PC-9 (cell line): ENCODE measurements around the gene TNRC6C. TPM values are rescaled to one million over a fixed set of nuclear protein-coding genes. Genes with fewer than 3 reads are reported as not detected.

Experiments used
- BruUV-seq: library from RNA; stranded (reverse); fragments of 400-500 nt; replicated peaks from 2 replicates; lab custom pipeline; 2021; lab: Mats Ljungman, UMichigan
- CTCF ChIA-PET: fragments of 300-600 bp; sonication (Branson Sonifier 250); formaldehyde crosslinking; loops from one replicate; lab custom pipeline; 2022; ENCODE audit warnings: antibody characterized with exemption; lab: Charles Lee
- POLR2A ChIA-PET: fragments of 300-600 bp; sonication (Branson Sonifier 250); formaldehyde crosslinking; loops from one replicate; lab custom pipeline; 2022; ENCODE audit warnings: antibody characterized with exemption; ENCODE audit not compliant: unreplicated experiment; lab: Charles Lee
- DNase-seq, 2 experiments: peaks; one replicate each; pipeline versions ENCODE4 v3.0.0 to v3.0.0-alpha.2; 2015 to 2022; ENCODE audit warnings: mixed read lengths in 1 of 2
- H2AFZ ChIP-seq: fragments of 200-600 bp; sonication (generic); 2 replicates; pipeline ENCODE4 v1.8.1; 2017; ENCODE audit warnings: antibody characterized with exemption
- H3F3A ChIP-seq: fragments of 200-600 bp; sonication (generic); 2 replicates; pipeline ENCODE4 v1.8.1; 2017; ENCODE audit warnings: antibody characterized with exemption, mild to moderate bottlenecking, low read depth; ENCODE audit not compliant: insufficient read depth
- H3K27ac ChIP-seq: fragments of 200-600 bp; sonication (generic); 2 replicates; pipeline ENCODE4 v1.6.1; 2016; ENCODE audit warnings: mixed run types
- H3K27me3 ChIP-seq: fragments of 200-600 bp; sonication (generic); 2 replicates; pipeline ENCODE4 v1.6.1; 2016; ENCODE audit warnings: low read depth, mixed run types; ENCODE audit not compliant: insufficient read depth
- H3K36me3 ChIP-seq: fragments of 200-600 bp; sonication (generic); 2 replicates; pipeline ENCODE4 v1.6.1; 2016; ENCODE audit warnings: low read depth, mixed run types
- H3K4me1 ChIP-seq: fragments of 200-600 bp; sonication (generic); replicated peaks from 2 replicates; pipeline ENCODE4 v1.6.1; 2016; ENCODE audit warnings: mixed run types; ENCODE audit not compliant: insufficient read depth
- H3K4me2 ChIP-seq: fragments of 200-600 bp; sonication (generic); 2 replicates; pipeline ENCODE4 v1.6.1; 2017; ENCODE audit warnings: mixed run types
- H3K4me3 ChIP-seq: fragments of 200-600 bp; sonication (generic); 2 replicates; pipeline ENCODE4 v1.6.1; 2016; ENCODE audit warnings: mixed run types
- H3K79me2 ChIP-seq: fragments of 200-600 bp; sonication (generic); 2 replicates; pipeline ENCODE4 v1.6.1; 2017; ENCODE audit warnings: low read depth, mixed run types
- H3K9me2 ChIP-seq: fragments of 200-600 bp; sonication (generic); 2 replicates; pipeline ENCODE4 v1.8.1; 2017; ENCODE audit warnings: mild to moderate bottlenecking; ENCODE audit not compliant: insufficient read depth
- H3K9me3 ChIP-seq: fragments of 200-600 bp; sonication (generic); 2 replicates; pipeline ENCODE4 v1.8.1; 2016; ENCODE audit warnings: low read depth; ENCODE audit not compliant: insufficient read depth
- H4K20me1 ChIP-seq: fragments of 200-600 bp; sonication (generic); 2 replicates; pipeline ENCODE4 v1.8.1; 2017; ENCODE audit not compliant: insufficient read depth
- EZH2 ChIP-seq: fragments of 200-600 bp; sonication (generic); IDR thresholded peaks from 2 replicates; pipeline ENCODE4 v1.8.0; 2017; ENCODE audit warnings: antibody characterized with exemption, low read depth
- intact Hi-C: fragments of 100-400 bp; cut with micrococcal nuclease; formaldehyde crosslinking; loops from one replicate; pipeline ENCODE4 v1.10.0; 2022; ENCODE audit not compliant: unreplicated experiment
- total RNA-seq: library from RNA; stranded (reverse); gene quantifications from 2 replicates; pipeline ENCODE4 v1.2.3, GENCODE V29; 2021
- TF ChIP-seq, protein P1 (sequence below): fragments of 200-600 bp; sonication (generic); conservative IDR thresholded peaks from 2 replicates; pipeline ENCODE4 v1.6.1; 2017; ENCODE audit warnings: mixed run types, antibody characterized with exemption, mild to moderate bottlenecking, moderate library complexity

The TNRC6C gene
- total RNA-seq, 1 experiment from 2014 or later = 0.37 TPM

DNA sequence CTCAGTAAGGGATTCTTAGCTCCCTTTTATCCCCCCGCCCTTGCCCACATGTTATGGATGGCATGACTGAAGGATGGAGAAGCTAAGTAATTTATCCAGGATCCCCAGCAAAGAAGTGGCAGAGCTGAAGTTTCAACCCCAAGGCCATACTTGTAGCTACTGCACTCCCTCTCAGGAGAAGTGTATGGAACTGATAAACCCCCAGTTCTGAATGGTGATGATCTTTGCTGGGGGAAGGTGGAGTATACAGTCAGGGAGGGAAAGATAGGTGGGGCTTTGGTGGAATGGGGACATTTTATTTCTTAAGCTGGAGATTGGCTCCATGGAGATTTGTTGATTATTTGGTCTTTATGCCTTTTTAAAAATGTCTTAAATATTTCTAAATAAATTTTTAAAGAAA is 58.3 kb downstream of the TNRC6C start:
- ChIA-PET CTCF (no interaction called here), POLR2A (no interaction called here)
- intact Hi-C loops = loop anchor here (5.0 to 10.0 kb wide), 2 partner anchors 235 to 682 kb away; no protein-coding TSS in a partner anchor
- Histone ChIP-seq H3K36me3 (no peaks in the 10 kb centered on the region), H3K4me2 (no peak overlapping the region), H3F3A (no peaks in the 10 kb centered on the region), H3K79me2 (no peaks in the 10 kb centered on the region), H3K9me2 (no peaks in the 10 kb centered on the region), H3K27me3 (peaks cover 63% of the 10 kb centered on the region), H3K27ac (no peak overlapping the region), H3K4me1 (no peaks in the 10 kb centered on the region), H3K4me3 (no peak overlapping the region), H2AFZ (no peak overlapping the region), H4K20me1 (no peaks in the 10 kb centered on the region), H3K9me3 (no peaks in the 10 kb centered on the region)
- no TSS peak for BruUV-seq
- no peak for DNase-seq
- TF ChIP-seq, protein P1, sequence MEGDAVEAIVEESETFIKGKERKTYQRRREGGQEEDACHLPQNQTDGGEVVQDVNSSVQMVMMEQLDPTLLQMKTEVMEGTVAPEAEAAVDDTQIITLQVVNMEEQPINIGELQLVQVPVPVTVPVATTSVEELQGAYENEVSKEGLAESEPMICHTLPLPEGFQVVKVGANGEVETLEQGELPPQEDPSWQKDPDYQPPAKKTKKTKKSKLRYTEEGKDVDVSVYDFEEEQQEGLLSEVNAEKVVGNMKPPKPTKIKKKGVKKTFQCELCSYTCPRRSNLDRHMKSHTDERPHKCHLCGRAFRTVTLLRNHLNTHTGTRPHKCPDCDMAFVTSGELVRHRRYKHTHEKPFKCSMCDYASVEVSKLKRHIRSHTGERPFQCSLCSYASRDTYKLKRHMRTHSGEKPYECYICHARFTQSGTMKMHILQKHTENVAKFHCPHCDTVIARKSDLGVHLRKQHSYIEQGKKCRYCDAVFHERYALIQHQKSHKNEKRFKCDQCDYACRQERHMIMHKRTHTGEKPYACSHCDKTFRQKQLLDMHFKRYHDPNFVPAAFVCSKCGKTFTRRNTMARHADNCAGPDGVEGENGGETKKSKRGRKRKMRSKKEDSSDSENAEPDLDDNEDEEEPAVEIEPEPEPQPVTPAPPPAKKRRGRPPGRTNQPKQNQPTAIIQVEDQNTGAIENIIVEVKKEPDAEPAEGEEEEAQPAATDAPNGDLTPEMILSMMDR = no peak
- TF ChIP-seq EZH2 = no peak

DNA sequence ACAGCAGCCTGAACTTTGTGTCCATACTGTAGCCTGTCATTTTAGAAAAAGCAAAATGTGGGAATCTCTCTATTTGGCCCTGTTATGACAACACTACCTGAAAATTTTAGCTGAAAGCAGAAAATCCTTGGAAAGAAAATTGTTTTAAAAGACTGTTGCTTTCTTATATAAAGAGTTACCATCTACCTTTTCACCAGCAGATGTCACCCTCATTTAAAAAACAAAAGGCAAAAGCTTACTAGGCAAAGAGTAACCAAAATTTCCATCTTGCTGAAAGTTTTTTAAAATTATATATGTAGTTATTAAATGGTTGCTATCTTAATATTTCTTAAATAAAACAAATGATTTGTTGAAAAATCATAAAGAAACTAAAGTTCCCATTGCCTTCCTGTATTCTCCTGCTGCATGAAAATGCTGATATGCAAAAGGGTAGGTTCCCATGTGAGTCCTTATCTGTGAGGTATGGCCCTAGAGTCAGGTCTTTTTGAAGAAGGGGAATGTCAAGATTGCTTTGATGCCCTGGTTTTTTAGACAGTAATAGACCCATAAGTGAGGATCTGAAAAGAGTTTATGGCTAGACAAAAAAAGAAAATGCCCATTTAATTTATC is 61.0 kb downstream of the TNRC6C start:
- Histone ChIP-seq H3K4me2 (no peak overlapping the region), H2AFZ (no peak overlapping the region), H4K20me1 (no peaks in the 10 kb centered on the region), H3K27me3 (peaks cover 64% of the 10 kb centered on the region), H3F3A (no peaks in the 10 kb centered on the region), H3K79me2 (no peaks in the 10 kb centered on the region), H3K4me3 (no peak overlapping the region), H3K36me3 (no peaks in the 10 kb centered on the region), H3K9me2 (no peaks in the 10 kb centered on the region), H3K9me3 (no peaks in the 10 kb centered on the region), H3K4me1 (no peaks in the 10 kb centered on the region), H3K27ac (no peak overlapping the region)
- BruUV-seq = no TSS peak
- TF ChIP-seq EZH2 = no peak
- TF ChIP-seq, protein P1 = peak; percentile 62
- intact Hi-C loops = loop anchor here (5.0 to 10.0 kb wide), 2 partner anchors 233 to 685 kb away; no protein-coding TSS in a partner anchor
- ChIA-PET CTCF (interaction anchor here (0.8 to 1.1 kb wide), 4 partner anchors 15 to 316 kb away, joined by 3 to 5 read pairs (median 4); no protein-coding TSS in a partner anchor), POLR2A (no interaction called here)
- DNase-seq = no peak

DNA sequence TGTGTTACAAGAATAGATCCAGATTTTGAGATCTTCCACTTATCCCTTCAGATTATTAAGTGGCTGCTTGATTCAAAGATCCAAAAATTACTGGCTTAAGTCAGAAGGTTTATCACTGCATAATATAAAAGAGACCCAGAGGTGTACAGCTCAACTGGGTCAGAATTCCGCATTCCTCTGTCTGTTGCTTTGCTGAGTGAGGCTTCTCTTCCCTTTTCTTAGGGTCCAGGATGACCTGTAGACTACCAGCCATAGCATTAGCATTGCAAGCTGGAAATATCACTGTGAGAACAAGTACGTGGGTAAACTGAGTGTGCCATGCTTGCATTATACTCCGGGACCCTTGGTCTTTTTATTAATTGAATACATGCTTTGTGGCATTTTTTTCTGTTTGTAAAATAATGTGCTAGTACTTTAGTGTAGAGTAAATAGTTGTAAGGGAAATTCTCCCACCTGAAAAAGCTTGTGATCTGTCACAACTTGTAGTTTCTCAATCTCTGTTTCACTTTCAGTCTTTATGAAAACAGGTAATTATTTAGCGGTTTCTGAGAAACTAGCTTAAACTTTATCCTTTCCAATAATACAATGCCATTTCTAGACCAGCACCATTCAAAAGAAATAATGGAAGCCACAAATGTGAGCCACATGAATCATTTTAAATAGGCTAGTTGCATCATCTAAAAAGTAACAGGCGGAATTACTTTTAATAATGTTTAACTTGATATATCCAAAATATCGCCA is 61.6 kb downstream of the TNRC6C start:
- intact Hi-C loops = loop anchor here (5.0 to 10.0 kb wide), 2 partner anchors 232 to 685 kb away; no protein-coding TSS in a partner anchor
- H2AFZ ChIP-seq = no peak overlapping the region
- peaks cover 70% of the 10 kb centered on the region for H3K27me3 ChIP-seq
- TF ChIP-seq EZH2 = no peak
- TF ChIP-seq, protein P1 = no peak
- H3K4me3 ChIP-seq = no peak overlapping the region
- H3K36me3 ChIP-seq = no peaks in the 10 kb centered on the region
- ChIA-PET POLR2A (no interaction called here), CTCF (interaction anchor here (0.6 to 1.0 kb wide), 3 partner anchors 64 to 231 kb away, joined by 4 to 5 read pairs (median 4); no protein-coding TSS in a partner anchor)
- no peaks in the 10 kb centered on the region for H3K79me2 ChIP-seq
- H3K9me2 ChIP-seq = no peaks in the 10 kb centered on the region
- no peaks in the 10 kb centered on the region for H4K20me1 ChIP-seq
- no TSS peak for BruUV-seq
- no peaks in the 10 kb centered on the region for H3K4me1 ChIP-seq
- DNase-seq = no peak
- no peaks in the 10 kb centered on the region for H3F3A ChIP-seq
- H3K27ac ChIP-seq = no peak overlapping the region
- no peaks in the 10 kb centered on the region for H3K9me3 ChIP-seq
- H3K4me2 ChIP-seq = no peak overlapping the region
